ENCODE measurements around the gene CSNK1D. TPM values are rescaled to one million over a fixed set of nuclear protein-coding genes. Genes with fewer than 3 reads are reported as not detected.
A peak's percentile ranks its signal among the peaks of the same experiment; 100 is the strongest.

The CSNK1D gene
- total and polyA plus RNA-seq, 10 of the 15 experiments (the other 5 are each of a cell fraction or from before 2014, with no cell fraction given), result 5.7 to 105 (median 58.1) TPM

DNA sequence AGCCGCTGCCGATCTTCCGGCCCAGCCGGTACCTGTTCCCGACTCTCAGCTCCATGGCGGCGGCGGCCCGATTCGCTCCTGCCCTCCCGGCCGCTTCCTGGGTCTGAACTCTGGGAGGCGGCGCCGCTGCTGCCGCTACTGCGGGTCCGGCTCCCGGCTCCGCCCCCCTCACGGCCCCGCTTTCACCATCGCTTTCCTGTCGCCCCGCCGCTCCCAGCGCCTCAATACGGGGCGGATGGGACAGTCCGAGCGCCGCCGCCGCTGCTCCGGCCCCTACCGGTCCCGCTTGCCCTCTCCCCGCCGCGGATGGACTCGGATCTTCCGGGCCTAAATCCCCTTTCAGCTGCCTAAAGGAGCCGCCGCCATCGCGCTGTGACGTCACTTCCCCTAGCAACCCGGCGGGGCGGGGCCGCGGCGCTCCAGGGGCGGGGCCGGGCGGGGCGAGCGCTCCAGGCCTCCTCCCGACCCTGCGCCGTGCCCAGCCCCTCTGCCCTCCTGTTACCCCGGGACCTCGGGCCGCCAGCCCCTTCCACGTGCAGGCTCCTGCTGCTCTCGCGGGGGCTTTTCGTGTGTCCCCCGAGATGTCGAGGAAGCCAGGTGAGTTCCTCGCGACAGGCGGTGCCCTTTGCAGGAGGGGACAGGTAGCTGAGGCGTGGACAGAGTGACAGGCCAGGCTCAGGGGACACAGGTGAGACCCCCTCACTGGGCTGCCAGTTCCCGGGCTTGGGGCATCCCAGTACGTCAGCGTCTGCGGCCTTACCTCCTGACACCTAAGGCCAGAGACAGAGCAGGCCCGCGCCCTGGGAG, at the start of gene CSNK1D (continued):
- TF ChIP-seq ETV6 (conservative IDR thresholded peaks at IDR 0.05 in 1 of 2, IDR thresholded peaks at IDR 0.05 in 1 of 2; ENCODE audit: borderline replicate concordance in 1 of 2, low read depth in 1 of 2) (no peak), ZNF384 (IDR thresholded peaks at IDR 0.05; ENCODE audit: borderline replicate concordance, low read depth, low read length) (no peak), BCL3 (IDR thresholded peaks at IDR 0.05; ENCODE audit: borderline replicate concordance, insufficient read depth, low read depth, low read length, poor library complexity, severe bottlenecking) (no peak), TCF7 (IDR thresholded peaks at IDR 0.05; ENCODE audit: borderline replicate concordance) (no peak), RB1 (IDR thresholded peaks at IDR 0.05; ENCODE audit: borderline replicate concordance) (peak; percentile 80; the same call in 1 of the 2 replicates), ATF3 (IDR thresholded peaks at IDR 0.05; ENCODE audit: borderline replicate concordance, extremely low read depth, low read depth, low read length) (no peak), KAT2A (conservative IDR thresholded peaks at IDR 0.05; ENCODE audit: control insufficient read depth, low read depth, low read length) (peak; percentile 99), SMAD5 (IDR thresholded peaks at IDR 0.05; ENCODE audit: low read depth) (no peak), BCLAF1 (IDR thresholded peaks at IDR 0.05) (no peak), ZNF622 (IDR thresholded peaks at IDR 0.05) (no peak), BHLHE40 (IDR thresholded peaks at IDR 0.05; ENCODE audit: borderline replicate concordance in 1 of 2, low read depth in 2 of 2, low read length in 1 of 2) (peak in 1 of 2 experiments; percentile 67; a peak in 1 of 4 replicates), IRF4 (IDR thresholded peaks at IDR 0.05; ENCODE audit: low read depth, low read length) (no peak), ZNF207 (IDR thresholded peaks at IDR 0.05; ENCODE audit: borderline replicate concordance) (peak; percentile 46; the same call in 1 of the 2 replicates), IKZF1 (conservative IDR thresholded peaks at IDR 0.05) (peak; percentile 84), HDAC2 (IDR thresholded peaks at IDR 0.05) (no peak), ZBED1 (IDR thresholded peaks at IDR 0.05; ENCODE audit: borderline replicate concordance) (no peak), RELA (IDR thresholded peaks at IDR 0.05; ENCODE audit: borderline replicate concordance, partially characterized antibody) (no peak), IKZF2 (IDR thresholded peaks at IDR 0.05) (peak; percentile 32 to 50; a peak in 2 of 4 replicates), BRCA1 (IDR thresholded peaks at IDR 0.05; ENCODE audit: low read depth, low read length) (no peak; the same call in 1 of the 2 replicates), LARP7 (IDR thresholded peaks at IDR 0.05) (peak; percentile 97), SRF (IDR thresholded peaks at IDR 0.05; ENCODE audit: low read depth in 2 of 2, low read length in 2 of 2) (no peak), DPF2 (IDR thresholded peaks at IDR 0.05) (peak; percentile 86), HCFC1 (IDR thresholded peaks at IDR 0.05; ENCODE audit: low read length) (0 out of 2 replicates have a peak, but pooled peaks have one; percentile 24), CHD2 (IDR thresholded peaks at IDR 0.05; ENCODE audit: borderline replicate concordance, low read depth, low read length) (no peak)
- TF ChIP-seq, protein P1, sequence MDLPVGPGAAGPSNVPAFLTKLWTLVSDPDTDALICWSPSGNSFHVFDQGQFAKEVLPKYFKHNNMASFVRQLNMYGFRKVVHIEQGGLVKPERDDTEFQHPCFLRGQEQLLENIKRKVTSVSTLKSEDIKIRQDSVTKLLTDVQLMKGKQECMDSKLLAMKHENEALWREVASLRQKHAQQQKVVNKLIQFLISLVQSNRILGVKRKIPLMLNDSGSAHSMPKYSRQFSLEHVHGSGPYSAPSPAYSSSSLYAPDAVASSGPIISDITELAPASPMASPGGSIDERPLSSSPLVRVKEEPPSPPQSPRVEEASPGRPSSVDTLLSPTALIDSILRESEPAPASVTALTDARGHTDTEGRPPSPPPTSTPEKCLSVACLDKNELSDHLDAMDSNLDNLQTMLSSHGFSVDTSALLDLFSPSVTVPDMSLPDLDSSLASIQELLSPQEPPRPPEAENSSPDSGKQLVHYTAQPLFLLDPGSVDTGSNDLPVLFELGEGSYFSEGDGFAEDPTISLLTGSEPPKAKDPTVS (IDR thresholded peaks at IDR 0.05; ENCODE audit: low read depth, low read length), result no peak

Data from GM12878 (cell line).